ENCODE measurements around the gene SMYD3. TPM values are rescaled to one million over a fixed set of nuclear protein-coding genes. Genes with fewer than 3 reads are reported as not detected.

SMYD3 gene
- total and polyA plus RNA-seq, 9 of the 15 experiments (the other 6 are each of a cell fraction or from before 2014, with no cell fraction given): 128 to 440 (median 197) TPM

- peak; percentile 99 for TF ChIP-seq CUX1 (CRISPR knock-in tag; IDR thresholded peaks at IDR 0.05)
- no peak for TF ChIP-seq BDP1 (IDR thresholded peaks at IDR 0.05; ENCODE audit: insufficient read depth, insufficient read length)
- no peak for TF ChIP-seq USF2 (CRISPR knock-in tag; IDR thresholded peaks at IDR 0.05)
- no peak for TF ChIP-seq GTF2F1 (IDR thresholded peaks at IDR 0.05; ENCODE audit: low read depth, low read length)
- no peak for TF ChIP-seq ZFPM2 (CRISPR knock-in tag; IDR thresholded peaks at IDR 0.05)
- TF ChIP-seq POU5F1 (IDR thresholded peaks at IDR 0.05; ENCODE audit: borderline replicate concordance, low read depth, low read length, partially characterized antibody): no peak
- peak; percentile 92 for TF ChIP-seq HEY1 (CRISPR knock-in tag; IDR thresholded peaks at IDR 0.05; ENCODE audit: borderline replicate concordance)
- no peak for TF ChIP-seq HES1 (IDR thresholded peaks at IDR 0.05; ENCODE audit: low read depth)
- peak; percentile 31; the same call in 1 of the 2 replicates for TF ChIP-seq CREB1 (IDR thresholded peaks at IDR 0.05)
- TF ChIP-seq CREB1 (CRISPR knock-in tag; IDR thresholded peaks at IDR 0.05): no peak
- TF ChIP-seq ARID3B (CRISPR knock-in tag; IDR thresholded peaks at IDR 0.05; ENCODE audit: borderline replicate concordance): peak; percentile 94; the same call in 1 of the 2 replicates
- peak; percentile 91 for TF ChIP-seq DIDO1 (tag; IDR thresholded peaks at IDR 0.05; ENCODE audit: low read depth)
- peak; percentile 52 for TF ChIP-seq TAF9B (IDR thresholded peaks at IDR 0.05; ENCODE audit: partially characterized antibody)
- peak; percentile 82 for TF ChIP-seq CTBP1 (IDR thresholded peaks at IDR 0.05; ENCODE audit: borderline replicate concordance)
- no peak for TF ChIP-seq ZNF280A (IDR thresholded peaks at IDR 0.05; ENCODE audit: low read depth, partially characterized antibody)
- peak; percentile 87; the same call in 1 of the 2 replicates for TF ChIP-seq RHOXF2B (CRISPR knock-in tag; conservative IDR thresholded peaks at IDR 0.05)
- peak; percentile 93 for TF ChIP-seq GTF2E2 (tag; IDR thresholded peaks at IDR 0.05)
- TF ChIP-seq FOS (IDR thresholded peaks at IDR 0.05; ENCODE audit: extremely low read depth, insufficient read length): no peak
Observed at GRCh38 chr1:246110343-246111219, 396.5 kb downstream of the SMYD3 start (continued).

Data from K562 (cell line).